22Rv1 (cell line): Measurements from ENCODE around the gene PRR33.

Source experiments
- CTCF ChIP-seq: fragments of 450-650 bp; IDR thresholded peaks from 2 replicates; pipeline ENCODE4 v1.5.1; 2017; ENCODE audit warnings: mild to moderate bottlenecking
- ZFX ChIP-seq: fragments of 450-650 bp; IDR thresholded peaks from 2 replicates; pipeline ENCODE4 v1.6.1; 2017; ENCODE audit warnings: antibody characterized with exemption, borderline replicate concordance

GRCh38 chr11:1844221-1845094 is 47.2 kb downstream of the PRR33 start:
- no peak for TF ChIP-seq CTCF
- no peak for TF ChIP-seq ZFX
